ENCODE results near the gene EXOG. TPM values are rescaled to one million over a fixed set of nuclear protein-coding genes. Genes with fewer than 3 reads are reported as not detected.

Gene EXOG
- total RNA-seq, 1 experiment from 2014 or later = 12.5 TPM

GRCh38 chr3:38479431-38480092 lies 16.6 kb upstream of the EXOG start:
- no peaks in the 10 kb centered on the region for H3K36me3 ChIP-seq (ENCODE audit: control insufficient read depth, insufficient read depth, low read length)
- H3K4me3 ChIP-seq (ENCODE audit: low read depth in 2 of 2, low read length in 2 of 2) = no peak overlapping the region
- peak; percentile 86 for TF ChIP-seq CTCF (IDR thresholded peaks at IDR 0.05)
- TF ChIP-seq SIN3A (IDR thresholded peaks at IDR 0.05; ENCODE audit: borderline replicate concordance, insufficient read depth, low read depth, low read length) = no peak
- no peaks in the 10 kb centered on the region for H3K4me1 ChIP-seq (ENCODE audit: control insufficient read depth, insufficient read depth, low read length)
- H3K27ac ChIP-seq (ENCODE audit: low read length) = no peak overlapping the region
- ChIA-PET POLR2A (no interaction called here), CTCF (interaction anchor here (0.6 to 1.5 kb wide), 2 partner anchors 83 to 133 kb away, joined by 3 to 8 read pairs; partner anchors contain the start of gene XYLB)
- in situ Hi-C loops (cut with HindIII; ENCODE audit: low pct_unique_long_range_greater_than_20kb, low sequenced_read_pairs) = no loop called here
- no peaks in the 10 kb centered on the region for H3K9me3 ChIP-seq (ENCODE audit: control insufficient read depth, insufficient read depth, low read depth, low read length)
- intact Hi-C loops (cut with micrococcal nuclease; ENCODE audit: unreplicated experiment) = loop anchor here (2.0 kb wide), 1 partner anchor 133 kb away; the partner anchor contains the start of gene XYLB
- no TSS peak for BruUV-seq (replicated peaks)
- DNase-seq (ENCODE audit: low read depth, low spot score) = peak; percentile 32
- H3K27me3 ChIP-seq (ENCODE audit: control insufficient read depth, insufficient read depth, low read length) = no peaks in the 10 kb centered on the region
- peak; percentile 91 for ATAC-seq

GRCh38 chr3:38480093-38480445 lies 16.1 kb upstream of the EXOG start:
- H3K4me1 ChIP-seq (ENCODE audit: control insufficient read depth, insufficient read depth, low read length) = no peaks in the 10 kb centered on the region
- H3K27ac ChIP-seq (ENCODE audit: low read length) = no peak overlapping the region
- no peak overlapping the region for H3K4me3 ChIP-seq (ENCODE audit: low read depth in 2 of 2, low read length in 2 of 2)
- TF ChIP-seq POLR2AphosphoS5 (IDR thresholded peaks at IDR 0.05; ENCODE audit: low read depth, low read length) (no peak), CTCF (IDR thresholded peaks at IDR 0.05) (peak; percentile 66)
- intact Hi-C loops (cut with micrococcal nuclease; ENCODE audit: unreplicated experiment) (loop anchor here (2.0 kb wide), 1 partner anchor 133 kb away; the partner anchor contains the start of gene XYLB), in situ Hi-C loops (cut with HindIII; ENCODE audit: low pct_unique_long_range_greater_than_20kb, low sequenced_read_pairs) (no loop called here)
- POLR2A ChIA-PET = no interaction called here
- CTCF ChIA-PET = interaction anchor here (1.5 kb wide), 1 partner anchor 134 kb away, joined by 8 read pairs; the partner anchor contains the start of gene XYLB
- ATAC-seq (no peak), DNase-seq (ENCODE audit: low read depth, low spot score) (no peak)
- H3K27me3 ChIP-seq (ENCODE audit: control insufficient read depth, insufficient read depth, low read length) = no peaks in the 10 kb centered on the region
- H3K36me3 ChIP-seq (ENCODE audit: control insufficient read depth, insufficient read depth, low read length) = no peaks in the 10 kb centered on the region
- no TSS peak for BruUV-seq (replicated peaks)
- H3K9me3 ChIP-seq (ENCODE audit: control insufficient read depth, insufficient read depth, low read depth, low read length) = no peaks in the 10 kb centered on the region

DNA sequence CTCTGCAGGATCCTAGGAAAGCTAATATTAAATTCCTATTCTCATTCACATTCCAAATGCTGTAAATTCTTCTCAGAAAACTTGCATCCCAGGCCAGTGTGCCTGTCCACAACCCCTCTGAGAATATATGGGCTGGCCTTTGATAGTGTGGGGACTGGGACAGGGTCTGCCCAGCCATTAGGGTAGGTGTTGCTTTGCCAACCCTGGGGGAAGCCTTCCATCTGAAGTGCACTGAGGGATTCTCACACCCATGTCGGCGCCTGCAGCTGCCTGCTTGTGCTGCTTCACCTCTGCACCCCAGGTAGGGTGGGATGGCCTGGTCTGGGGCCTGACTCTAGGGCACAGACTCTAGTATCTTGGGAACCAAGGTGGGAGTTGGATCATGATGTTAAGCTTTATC lies 15.2 kb upstream of the EXOG start:
- in situ Hi-C loops (cut with HindIII; ENCODE audit: low pct_unique_long_range_greater_than_20kb, low sequenced_read_pairs) = no loop called here
- ATAC-seq = no peak
- BruUV-seq (replicated peaks) = no TSS peak

More for the DNA sequence above, 15.2 kb upstream of the EXOG start:
- intact Hi-C loops (cut with micrococcal nuclease; ENCODE audit: unreplicated experiment) = loop anchor here (2.0 kb wide), 1 partner anchor 134 kb away; the partner anchor contains the start of gene XYLB
- Histone ChIP-seq H3K36me3 (ENCODE audit: control insufficient read depth, insufficient read depth, low read length) (no peaks in the 10 kb centered on the region), H3K27me3 (ENCODE audit: control insufficient read depth, insufficient read depth, low read length) (no peaks in the 10 kb centered on the region), H3K4me3 (ENCODE audit: low read depth in 2 of 2, low read length in 2 of 2) (no peak overlapping the region), H3K9me3 (ENCODE audit: control insufficient read depth, insufficient read depth, low read depth, low read length) (no peaks in the 10 kb centered on the region), H3K27ac (ENCODE audit: low read length) (no peak overlapping the region), H3K4me1 (ENCODE audit: control insufficient read depth, insufficient read depth, low read length) (no peaks in the 10 kb centered on the region)
- CTCF ChIA-PET = interaction anchor here (1.5 kb wide), 1 partner anchor 134 kb away, joined by 8 read pairs; the partner anchor contains the start of gene XYLB
- no peak for DNase-seq (ENCODE audit: low read depth, low spot score)
- POLR2A ChIA-PET = no interaction called here
- TF ChIP-seq TCF7L2 (IDR thresholded peaks at IDR 0.05; ENCODE audit: low read depth, low read length) (no peak), POLR2AphosphoS5 (IDR thresholded peaks at IDR 0.05; ENCODE audit: low read depth, low read length) (no peak), CTCF (IDR thresholded peaks at IDR 0.05) (no peak), SIN3A (IDR thresholded peaks at IDR 0.05; ENCODE audit: borderline replicate concordance, insufficient read depth, low read depth, low read length) (no peak)
- TF ChIP-seq, protein P1, sequence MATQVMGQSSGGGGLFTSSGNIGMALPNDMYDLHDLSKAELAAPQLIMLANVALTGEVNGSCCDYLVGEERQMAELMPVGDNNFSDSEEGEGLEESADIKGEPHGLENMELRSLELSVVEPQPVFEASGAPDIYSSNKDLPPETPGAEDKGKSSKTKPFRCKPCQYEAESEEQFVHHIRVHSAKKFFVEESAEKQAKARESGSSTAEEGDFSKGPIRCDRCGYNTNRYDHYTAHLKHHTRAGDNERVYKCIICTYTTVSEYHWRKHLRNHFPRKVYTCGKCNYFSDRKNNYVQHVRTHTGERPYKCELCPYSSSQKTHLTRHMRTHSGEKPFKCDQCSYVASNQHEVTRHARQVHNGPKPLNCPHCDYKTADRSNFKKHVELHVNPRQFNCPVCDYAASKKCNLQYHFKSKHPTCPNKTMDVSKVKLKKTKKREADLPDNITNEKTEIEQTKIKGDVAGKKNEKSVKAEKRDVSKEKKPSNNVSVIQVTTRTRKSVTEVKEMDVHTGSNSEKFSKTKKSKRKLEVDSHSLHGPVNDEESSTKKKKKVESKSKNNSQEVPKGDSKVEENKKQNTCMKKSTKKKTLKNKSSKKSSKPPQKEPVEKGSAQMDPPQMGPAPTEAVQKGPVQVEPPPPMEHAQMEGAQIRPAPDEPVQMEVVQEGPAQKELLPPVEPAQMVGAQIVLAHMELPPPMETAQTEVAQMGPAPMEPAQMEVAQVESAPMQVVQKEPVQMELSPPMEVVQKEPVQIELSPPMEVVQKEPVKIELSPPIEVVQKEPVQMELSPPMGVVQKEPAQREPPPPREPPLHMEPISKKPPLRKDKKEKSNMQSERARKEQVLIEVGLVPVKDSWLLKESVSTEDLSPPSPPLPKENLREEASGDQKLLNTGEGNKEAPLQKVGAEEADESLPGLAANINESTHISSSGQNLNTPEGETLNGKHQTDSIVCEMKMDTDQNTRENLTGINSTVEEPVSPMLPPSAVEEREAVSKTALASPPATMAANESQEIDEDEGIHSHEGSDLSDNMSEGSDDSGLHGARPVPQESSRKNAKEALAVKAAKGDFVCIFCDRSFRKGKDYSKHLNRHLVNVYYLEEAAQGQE (IDR thresholded peaks at IDR 0.05; ENCODE audit: insufficient read depth in 1 of 2, low read depth in 2 of 2, low read length in 1 of 2) = no peak
